Dermis blood vessel endothelial cell (primary cell): ENCODE data around the gene TMEM51. TPM values are rescaled to one million over a fixed set of nuclear protein-coding genes. Genes with fewer than 3 reads are reported as not detected.

Experiments used
- DNase-seq: peaks from one replicate; pipeline ENCODE4 v3.0.0; 2010
- total RNA-seq: library from RNA; depleted of rRNA; stranded (reverse); fragments of >200 nt; gene quantifications from 2 replicates; pipeline ENCODE4 v1.2.3, GENCODE V29; 2014

Gene TMEM51
- total RNA-seq, 1 donor from 2014 or later, result 10.2 TPM

DNA sequence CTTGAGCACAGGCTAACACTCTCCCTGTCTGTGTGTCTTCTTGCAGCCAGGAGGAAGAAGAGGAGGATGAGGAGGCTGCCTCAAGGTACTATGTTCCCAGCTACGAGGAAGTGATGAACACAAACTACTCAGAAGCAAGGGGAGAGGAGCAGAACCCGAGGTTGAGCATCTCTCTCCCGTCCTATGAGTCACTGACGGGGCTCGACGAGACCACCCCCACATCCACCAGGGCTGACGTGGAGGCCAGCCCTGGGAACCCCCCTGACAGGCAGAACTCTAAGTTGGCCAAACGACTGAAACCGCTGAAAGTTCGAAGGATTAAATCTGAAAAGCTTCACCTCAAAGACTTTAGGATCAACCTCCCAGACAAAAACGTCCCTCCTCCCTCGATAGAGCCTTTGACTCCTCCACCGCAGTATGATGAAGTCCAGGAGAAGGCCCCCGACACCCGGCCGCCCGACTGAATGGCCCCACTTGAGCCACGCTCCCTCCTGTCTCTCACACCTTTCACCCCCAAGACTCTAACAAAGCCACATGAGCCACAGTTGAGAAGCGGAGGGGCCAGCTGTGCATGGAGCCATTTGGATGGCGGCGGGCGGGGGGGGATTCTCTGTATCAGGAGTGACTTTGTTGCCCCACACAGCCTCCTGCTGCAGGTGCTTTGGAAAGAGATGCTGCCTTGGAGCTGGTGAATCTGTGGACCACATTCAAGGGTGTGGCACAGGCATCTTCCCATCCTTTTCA lies 65.9 kb downstream of the TMEM51 start:
- no peak for DNase-seq

DNA sequence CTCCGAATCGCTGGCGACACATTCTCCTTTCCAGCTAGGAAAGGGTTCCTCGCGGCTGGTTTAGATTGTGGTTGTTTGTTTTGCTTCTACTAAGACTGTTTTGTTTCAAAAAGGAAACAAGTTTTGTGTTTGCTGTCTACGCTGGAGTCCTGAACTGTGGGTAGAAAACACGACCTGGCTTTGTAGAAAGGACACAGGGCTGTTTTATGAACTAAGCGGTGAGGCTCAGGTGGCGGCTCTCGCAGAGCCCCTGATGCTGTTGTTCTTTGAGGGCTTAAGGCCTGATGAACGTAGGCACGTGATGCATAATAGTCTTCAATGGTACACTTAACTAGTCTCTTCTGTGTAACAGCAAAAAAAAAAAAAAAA lies 66.5 kb downstream of the TMEM51 start:
- no peak for DNase-seq

GRCh38 chr1:15220825-15221431 lies 67.4 kb downstream of the TMEM51 start:
- DNase-seq, result no peak

GRCh38 chr1:15222653-15223303 lies 69.2 kb downstream of the TMEM51 start:
- DNase-seq, result no peak

GRCh38 chr1:15224259-15224869 lies 70.8 kb downstream of the TMEM51 start:
- DNase-seq, result peak; percentile 57

- DNase-seq, result no peak
These were observed 71.4 kb downstream of the TMEM51 start for GRCh38 chr1:15224974-15225373.

GRCh38 chr1:15225461-15225860 lies 71.9 kb downstream of the TMEM51 start:
- DNase-seq, result no peak

GRCh38 chr1:15226388-15227255 lies 73.1 kb downstream of the TMEM51 start:
- no peak for DNase-seq

GRCh38 chr1:15229707-15230131 lies 76.2 kb downstream of the TMEM51 start:
- no peak for DNase-seq

DNA sequence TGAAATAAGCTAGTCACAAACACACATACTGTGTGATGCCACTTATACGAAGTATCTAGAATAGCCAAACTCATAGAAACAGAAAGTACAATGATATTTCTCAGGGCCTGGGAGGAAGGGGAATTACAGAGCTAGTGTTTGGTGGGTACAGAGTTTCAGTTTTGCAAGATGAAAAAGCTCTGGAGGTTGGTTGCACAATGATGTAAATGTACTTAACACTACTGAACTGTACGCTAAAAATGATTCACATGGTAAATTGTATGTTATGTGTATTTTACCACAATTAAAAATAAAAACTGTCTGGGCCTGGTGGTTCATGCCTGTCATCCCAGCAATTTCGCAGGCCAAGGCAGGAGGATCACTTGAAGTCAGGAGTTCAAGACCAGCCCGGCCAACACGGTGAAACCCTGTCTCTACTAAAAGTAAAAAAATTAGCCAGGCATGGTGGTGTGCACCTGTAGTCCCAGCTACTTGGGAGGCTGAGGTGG lies 78.2 kb downstream of the TMEM51 start:
- no peak for DNase-seq

DNA sequence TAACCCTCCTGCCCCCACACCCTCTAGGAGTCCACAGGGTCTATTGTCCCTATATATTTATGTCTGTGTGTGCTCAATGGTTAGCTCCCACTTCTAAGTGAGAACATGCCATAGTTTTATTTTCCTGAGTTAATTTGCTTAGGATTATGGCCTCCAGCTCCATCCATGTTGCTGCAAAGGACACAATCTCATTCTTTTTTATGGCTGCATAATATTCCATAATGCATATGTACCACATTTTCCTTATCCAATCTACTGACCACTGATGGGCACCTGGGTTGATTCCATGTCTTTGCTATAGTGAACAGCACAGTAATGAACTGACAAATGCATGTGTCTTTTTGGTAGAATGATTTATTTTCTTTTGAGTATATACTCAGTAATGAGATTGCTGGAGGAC lies 80.1 kb downstream of the TMEM51 start:
- no peak for DNase-seq

- DNase-seq, result no peak
These were observed 82.8 kb downstream of the TMEM51 start for GRCh38 chr1:15236321-15236721.

- DNase-seq, result no peak
These were observed 83.2 kb downstream of the TMEM51 start for GRCh38 chr1:15236746-15237145.

GRCh38 chr1:15238789-15239188 lies 85.2 kb downstream of the TMEM51 start:
- DNase-seq, result no peak

DNA sequence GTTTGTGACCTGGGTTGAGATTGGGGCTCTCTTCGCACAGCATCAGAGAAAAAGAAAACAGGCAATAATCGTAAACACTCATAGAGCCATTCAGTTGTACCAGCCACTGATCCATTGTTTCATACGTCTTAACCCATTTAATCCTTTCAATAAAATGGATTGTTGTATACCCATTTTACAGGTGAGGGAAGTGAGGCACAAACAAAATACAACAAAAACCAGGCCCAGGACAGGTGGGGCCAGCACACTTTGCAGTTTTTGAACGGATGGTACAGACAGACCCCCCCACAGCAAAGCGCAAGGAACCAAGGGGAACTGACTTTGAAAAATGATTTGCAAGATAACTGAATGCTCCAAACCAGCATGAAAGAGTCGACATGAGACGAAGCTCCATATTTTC lies 89.2 kb downstream of the TMEM51 start:
- DNase-seq, result no peak

DNA sequence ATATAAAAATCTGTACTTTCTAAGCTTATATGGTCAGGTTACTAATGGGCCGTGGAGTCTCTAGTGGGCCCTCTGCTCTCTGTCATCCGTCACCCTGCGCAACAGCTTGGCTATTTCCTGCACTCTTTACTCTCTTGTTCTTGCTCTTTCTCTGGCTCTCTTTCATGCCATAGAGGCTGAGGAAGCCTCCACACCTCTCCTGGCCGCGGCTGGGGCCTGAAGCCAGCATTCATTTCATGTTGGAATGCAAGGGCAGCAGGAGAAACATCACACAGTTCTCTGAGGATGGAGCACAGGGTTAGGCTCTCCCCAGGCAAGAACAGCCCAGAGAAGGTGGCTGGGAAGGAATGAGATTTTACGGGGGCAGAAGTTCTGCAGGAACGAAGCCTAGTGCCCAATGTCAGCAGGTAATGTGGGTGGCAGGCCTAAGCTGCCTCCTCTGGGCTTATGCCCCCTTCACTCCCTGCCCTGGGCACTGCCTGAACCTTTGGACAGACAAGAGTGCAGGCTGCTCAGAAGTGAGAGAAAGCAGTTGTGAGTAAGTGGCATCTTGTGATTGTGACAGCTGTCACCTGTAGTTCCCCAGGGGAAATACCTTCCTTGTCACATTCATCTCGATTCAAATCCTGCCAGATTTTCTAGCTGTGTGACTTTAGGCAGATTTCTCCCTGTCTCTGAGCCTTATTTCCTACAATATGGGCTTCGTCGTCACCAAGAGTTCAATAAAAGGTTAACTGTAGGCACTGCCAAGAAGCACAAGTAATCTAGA lies 89.9 kb downstream of the TMEM51 start:
- DNase-seq, result no peak

- DNase-seq, result no peak
These were observed 91.3 kb downstream of the TMEM51 start for GRCh38 chr1:15244813-15245212.

- DNase-seq, result peak; percentile 39
These were observed 92.2 kb downstream of the TMEM51 start for GRCh38 chr1:15245593-15246360.

GRCh38 chr1:15246960-15247614 lies 93.5 kb downstream of the TMEM51 start, which contains the start of gene FHAD1:
TSS of gene FHAD1 (plus strand) at chr1:15247223. CDS start at chr1:15251785, 4,562 bp downstream.
- peak; percentile 78 for DNase-seq

DNA sequence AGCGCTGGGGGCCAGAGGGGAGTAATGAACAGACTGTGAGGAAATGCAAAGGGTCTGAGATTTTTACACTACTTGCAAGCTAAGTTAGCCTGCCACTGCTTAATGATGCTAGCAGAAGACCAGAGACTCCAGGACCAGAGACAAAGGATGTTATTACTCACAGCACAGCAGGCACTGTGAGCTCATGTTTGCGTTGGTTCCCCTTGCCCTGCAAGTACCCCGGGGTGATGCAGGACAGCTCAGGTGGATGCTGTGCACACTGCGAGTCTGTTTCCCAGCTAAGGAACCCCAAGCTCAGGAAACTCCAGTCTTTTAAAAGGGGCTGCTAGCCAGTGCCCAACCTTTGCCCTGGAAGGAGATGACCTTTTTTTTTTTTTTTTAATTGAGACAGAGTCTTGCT lies 94.7 kb downstream of the TMEM51 start:
- no peak for DNase-seq
